ENCODE measurements around the gene C11orf16. TPM values are rescaled to one million over a fixed set of nuclear protein-coding genes. Genes with fewer than 3 reads are reported as not detected.
"Not testable (repeated sequence)": the region's sequence is repeated elsewhere in the genome, so short reads cannot be mapped to it uniquely, and the experiment has no call there.

C11orf16 gene
- total RNA-seq, 2 experiments from 2014 or later: not detected

GRCh38 chr11:8899119-8899753, 33.5 kb downstream of the C11orf16 start:
- H3K36me3 Mint-ChIP-seq: peaks cover 12% of the 10 kb centered on the region
- ATAC-seq (ENCODE audit: low read depth): no peak

GRCh38 chr11:8891185-8891584, 41.6 kb downstream of the C11orf16 start:
- H3K36me3 Mint-ChIP-seq; H3K27ac Mint-ChIP-seq; DNase-seq; H3K4me1 Mint-ChIP-seq; ATAC-seq (ENCODE audit: low read depth); POLR2A ChIA-PET; H3K4me3 Mint-ChIP-seq: not testable (repeated sequence)
- peaks cover 12% of the 10 kb centered on the region for H3K9me3 Mint-ChIP-seq
- H3K27me3 Mint-ChIP-seq: peaks cover 16% of the 10 kb centered on the region

More at GRCh38 chr11:8899119-8899753, 33.5 kb downstream of the C11orf16 start:
- Mint-ChIP-seq H3K4me3 (no peak overlapping the region), H3K4me1 (no peaks in the 10 kb centered on the region), H3K27ac (no peak overlapping the region), H3K27me3 (peaks cover 6% of the 10 kb centered on the region), H3K9me3 (peaks cover 20% of the 10 kb centered on the region)
- POLR2A ChIA-PET: no interaction called here
- DNase-seq: no peak

GRCh38 chr11:8886322-8886721, 46.4 kb downstream of the C11orf16 start:
- POLR2A ChIA-PET: no interaction called here
- H3K4me1 Mint-ChIP-seq: no peaks in the 10 kb centered on the region
- peaks cover 5% of the 10 kb centered on the region for H3K36me3 Mint-ChIP-seq
- H3K27me3 Mint-ChIP-seq: peaks cover 20% of the 10 kb centered on the region
- no peak overlapping the region for H3K4me3 Mint-ChIP-seq
- DNase-seq: no peak
- peaks cover 7% of the 10 kb centered on the region for H3K9me3 Mint-ChIP-seq
- H3K27ac Mint-ChIP-seq: no peak overlapping the region
- no peak for ATAC-seq (ENCODE audit: low read depth)

GRCh38 chr11:8881585-8881984, 51.2 kb downstream of the C11orf16 start:
- H3K4me1 Mint-ChIP-seq; POLR2A ChIA-PET; DNase-seq; H3K9me3 Mint-ChIP-seq; H3K36me3 Mint-ChIP-seq; H3K27ac Mint-ChIP-seq; H3K4me3 Mint-ChIP-seq; ATAC-seq (ENCODE audit: low read depth): not testable (repeated sequence)
- H3K27me3 Mint-ChIP-seq: peaks cover 26% of the 10 kb centered on the region

- no peak for ATAC-seq (ENCODE audit: low read depth)
These were observed 54.0 kb downstream of the C11orf16 start for GRCh38 chr11:8878771-8879170.

GRCh38 chr11:8873741-8874405, 58.9 kb downstream of the C11orf16 start:
- Mint-ChIP-seq H3K36me3 (no peaks in the 10 kb centered on the region), H3K9me3 (no peaks in the 10 kb centered on the region), H3K27me3 (peaks cover 47% of the 10 kb centered on the region), H3K27ac (no peak overlapping the region), H3K4me3 (peak overlapping the region; percentile 10), H3K4me1 (peaks cover 17% of the 10 kb centered on the region)
- peak; percentile 72 for ATAC-seq (ENCODE audit: low read depth)
- no peak for DNase-seq
- POLR2A ChIA-PET: interaction anchor here (1.2 kb wide), 1 partner anchor 191 kb away, joined by 7 read pairs; the partner anchor contains the start of genes RPL27A and TRIM66

More at GRCh38 chr11:8878771-8879170, 54.0 kb downstream of the C11orf16 start:
- Mint-ChIP-seq H3K27ac (no peak overlapping the region), H3K4me1 (peaks cover 10% of the 10 kb centered on the region), H3K36me3 (no peaks in the 10 kb centered on the region), H3K4me3 (no peak overlapping the region), H3K9me3 (no peaks in the 10 kb centered on the region), H3K27me3 (peaks cover 31% of the 10 kb centered on the region)
- POLR2A ChIA-PET: no interaction called here
- no peak for DNase-seq

- no peaks in the 10 kb centered on the region for H3K9me3 Mint-ChIP-seq
- DNase-seq: no peak
- H3K36me3 Mint-ChIP-seq: no peaks in the 10 kb centered on the region
- peaks cover 17% of the 10 kb centered on the region for H3K4me1 Mint-ChIP-seq
- peaks cover 54% of the 10 kb centered on the region for H3K27me3 Mint-ChIP-seq
- H3K4me3 Mint-ChIP-seq: no peak overlapping the region
- POLR2A ChIA-PET: interaction anchor here (0.5 to 0.7 kb wide), 2 partner anchors 88 to 104 kb away, joined by 4 to 5 read pairs; no protein-coding TSS in a partner anchor
- H3K27ac Mint-ChIP-seq: no peak overlapping the region
- ATAC-seq (ENCODE audit: low read depth): no peak
These were observed 60.8 kb downstream of the C11orf16 start for GRCh38 chr11:8871962-8872361.

- POLR2A ChIA-PET: interaction anchor here (0.5 to 1.3 kb wide), 2 partner anchors 105 to 183 kb away, joined by 4 read pairs; no protein-coding TSS in a partner anchor
- ATAC-seq (ENCODE audit: low read depth): no peak
- DNase-seq: no peak
- peaks cover 17% of the 10 kb centered on the region for H3K4me1 Mint-ChIP-seq
- no peaks in the 10 kb centered on the region for H3K36me3 Mint-ChIP-seq
- H3K27ac Mint-ChIP-seq: no peak overlapping the region
- H3K27me3 Mint-ChIP-seq: peaks cover 58% of the 10 kb centered on the region
- H3K9me3 Mint-ChIP-seq: no peaks in the 10 kb centered on the region
- H3K4me3 Mint-ChIP-seq: peak overlapping the region; percentile 55
These were observed 61.5 kb downstream of the C11orf16 start for GRCh38 chr11:8871171-8871775.

- Mint-ChIP-seq H3K36me3 (no peaks in the 10 kb centered on the region), H3K27me3 (peaks cover 56% of the 10 kb centered on the region), H3K27ac (no peak overlapping the region), H3K4me1 (peaks cover 17% of the 10 kb centered on the region), H3K9me3 (no peaks in the 10 kb centered on the region), H3K4me3 (peak overlapping the region; percentile 82)
- POLR2A ChIA-PET: interaction anchor here (0.6 to 1.3 kb wide), 2 partner anchors 45 to 182 kb away, joined by 4 to 5 read pairs; no protein-coding TSS in a partner anchor
- ATAC-seq (ENCODE audit: low read depth) (peak; percentile 62), DNase-seq (peak; percentile 51)
These were observed 62.2 kb downstream of the C11orf16 start for GRCh38 chr11:8870411-8871170.

Other genes with a start within 250 kb of the C11orf16 start
- gene AKIP1, start 21.8 kb downstream of the C11orf16 start, total RNA-seq: 10 to 100 TPM; 21.8 to 23.4 TPM
- not detected for gene ASCL3, start 10.1 kb upstream of the C11orf16 start, total RNA-seq
- gene TMEM9B, start 31.5 kb upstream of the C11orf16 start, total RNA-seq: 10 to 100 TPM; 28.9 to 32.4 TPM
- 1 to 10 TPM; 1.4 to 2.0 TPM for gene NRIP3, start 71.1 kb upstream of the C11orf16 start, total RNA-seq
- gene SCUBE2, start 158.7 kb upstream of the C11orf16 start, total RNA-seq: not detected